ENCODE measurements around the gene PRDM16.
A peak's percentile ranks its signal among the peaks of the same experiment; 100 is the strongest.

The PRDM16 gene

DNA sequence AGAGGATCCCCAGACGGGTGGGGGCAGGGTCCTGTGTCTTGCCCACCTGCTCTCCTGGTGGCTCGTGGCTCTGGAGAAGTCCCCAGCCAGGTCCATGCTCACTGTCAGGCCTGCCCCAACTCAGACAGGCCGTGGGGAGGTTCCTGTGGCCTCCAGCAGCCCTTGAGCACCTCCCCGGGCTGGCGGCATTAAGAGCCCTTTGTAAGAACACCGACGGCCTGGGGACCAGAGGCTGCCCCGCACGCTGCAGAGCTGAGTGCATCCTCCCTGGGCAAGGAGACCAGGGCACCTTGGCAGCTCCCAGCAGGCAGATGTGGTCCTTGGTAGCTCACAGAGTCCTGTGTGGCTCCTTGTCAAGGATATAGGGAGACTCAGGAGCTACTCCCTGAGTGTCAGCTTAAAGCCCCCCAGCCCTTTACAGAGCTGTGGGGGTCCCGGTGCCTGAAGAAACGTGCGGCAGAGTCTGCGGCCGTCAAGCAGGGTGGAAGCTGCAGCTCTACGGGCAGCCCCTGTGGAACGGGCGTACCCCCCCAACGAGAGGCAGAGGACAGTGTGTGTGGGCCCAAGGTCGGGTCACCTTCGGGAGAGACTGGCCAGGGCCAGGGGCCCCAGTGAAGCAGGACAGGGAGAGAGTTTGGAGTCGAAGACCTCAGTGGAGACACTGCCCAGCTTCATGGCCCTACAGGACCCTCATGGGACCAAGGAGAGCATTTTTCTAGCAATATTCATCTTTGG lies 118.6 kb downstream of the PRDM16 start:
- DNase-seq = no peak

- peak; percentile 27 for DNase-seq
These were observed 119.4 kb downstream of the PRDM16 start for GRCh38 chr1:3188150-3188971.

GRCh38 chr1:3190256-3191041 lies 121.4 kb downstream of the PRDM16 start:
- no peak for DNase-seq

DNA sequence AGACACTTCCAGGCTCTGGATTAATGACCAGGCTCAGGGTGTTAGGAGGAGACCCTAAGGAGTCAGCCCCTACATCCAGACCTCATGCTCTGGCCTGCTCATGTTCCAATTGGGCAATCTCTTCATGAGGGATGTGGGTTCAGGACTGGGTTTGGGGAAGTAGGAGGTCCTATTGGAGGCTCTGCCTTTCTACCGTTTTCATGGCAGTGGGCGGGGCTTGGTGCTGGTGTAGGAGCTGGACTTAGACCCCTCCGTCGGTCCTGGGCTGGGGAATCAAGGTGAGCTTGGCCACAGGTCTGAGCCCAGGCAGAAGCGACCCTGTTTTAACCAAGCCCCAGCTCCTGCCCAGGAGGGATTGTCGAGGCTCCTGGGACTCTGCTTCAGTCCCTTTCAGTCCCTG lies 123.4 kb downstream of the PRDM16 start:
- DNase-seq = no peak

GRCh38 chr1:3192825-3193224 lies 123.8 kb downstream of the PRDM16 start:
- peak; percentile 27 for DNase-seq

DNA sequence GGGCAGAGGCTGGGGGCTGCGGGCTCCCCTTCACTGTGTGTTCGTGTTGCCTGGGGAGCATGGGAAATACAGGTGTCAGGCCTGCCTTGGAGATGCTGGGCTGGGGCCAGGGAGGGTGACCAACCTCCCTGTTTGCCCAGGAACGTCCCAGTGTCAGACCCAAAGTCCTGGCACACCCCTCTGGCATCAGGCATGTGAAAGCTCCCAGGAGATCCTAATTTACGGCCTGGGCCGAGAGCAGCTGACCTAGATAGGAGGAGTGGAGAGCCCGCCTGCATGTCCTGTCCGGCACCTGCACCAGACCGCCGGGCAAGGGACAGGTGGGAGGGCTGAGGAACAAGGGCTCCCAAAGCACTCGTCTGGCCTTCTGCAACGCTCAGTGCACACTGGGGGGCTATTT lies 124.8 kb downstream of the PRDM16 start:
- no peak for DNase-seq

DNA sequence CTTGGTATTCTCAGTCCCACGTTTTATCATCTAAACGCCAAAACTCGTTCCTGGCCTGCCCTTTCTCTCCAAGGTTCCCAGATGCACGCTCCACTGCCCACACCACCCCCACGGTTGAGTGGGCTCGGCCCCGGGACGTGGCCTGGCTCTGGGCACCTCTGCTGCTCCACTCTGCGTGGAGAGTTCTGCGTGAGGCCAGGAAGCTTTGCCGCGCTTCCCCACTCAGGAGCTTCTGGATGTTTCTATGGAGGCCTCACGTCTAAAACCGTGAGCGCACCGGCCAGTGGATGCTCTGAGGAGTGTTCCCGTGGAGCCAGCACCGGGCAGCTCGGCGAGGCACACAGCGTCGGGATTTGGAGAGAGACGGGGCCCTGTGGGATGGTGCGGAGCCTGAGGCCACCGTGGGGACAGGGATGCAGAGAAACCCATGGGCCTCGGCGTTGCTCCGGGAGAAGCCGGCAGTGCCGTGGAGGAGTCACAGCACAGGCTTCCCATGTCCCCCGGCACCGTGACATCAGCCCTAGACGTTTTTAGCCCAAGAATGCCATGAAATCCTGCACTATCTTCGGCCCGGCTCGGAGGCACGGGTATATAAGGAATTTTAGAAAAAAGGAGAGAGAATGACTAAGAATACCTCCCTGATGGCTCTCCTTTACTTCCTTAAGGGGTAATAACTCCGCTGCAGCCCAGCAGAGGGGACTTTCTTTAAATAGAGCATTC lies 125.9 kb downstream of the PRDM16 start:
- DNase-seq = peak; percentile 89

- DNase-seq = no peak
These were observed 126.4 kb downstream of the PRDM16 start for GRCh38 chr1:3195480-3195815.

DNA sequence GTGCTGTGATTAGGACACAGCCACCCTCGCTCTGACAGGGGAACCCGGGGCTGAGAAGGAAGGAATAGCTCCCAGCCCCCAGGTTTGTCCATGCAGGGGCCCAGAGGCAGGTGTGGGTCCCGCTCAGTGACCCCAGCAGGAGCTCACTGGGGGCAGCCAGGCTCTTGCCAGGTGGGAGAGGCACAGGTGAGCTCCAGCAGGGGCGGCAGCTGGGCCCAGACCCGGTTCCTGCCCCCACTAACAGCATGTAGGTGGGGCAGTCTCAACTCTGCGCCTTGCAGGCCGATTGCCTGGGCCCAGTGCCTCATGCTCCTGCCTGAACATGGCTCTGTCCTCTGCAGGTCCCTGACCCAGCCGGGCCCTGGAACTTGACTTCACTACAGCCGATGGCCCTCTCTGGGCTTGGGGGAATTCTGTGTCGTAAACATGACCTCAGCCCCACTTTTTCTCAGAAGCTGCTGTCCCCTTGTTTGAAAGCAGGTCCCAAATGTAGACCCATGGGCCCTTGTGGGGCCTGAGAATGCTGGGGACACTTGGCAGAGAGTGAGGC lies 127.0 kb downstream of the PRDM16 start:
- no peak for DNase-seq

- no peak for DNase-seq
These were observed 127.7 kb downstream of the PRDM16 start for GRCh38 chr1:3196577-3197245.

GRCh38 chr1:3197781-3198316 lies 128.8 kb downstream of the PRDM16 start:
- no peak for DNase-seq

- no peak for DNase-seq
These were observed 129.6 kb downstream of the PRDM16 start for GRCh38 chr1:3198371-3199271.

- DNase-seq = no peak
These were observed 135.7 kb downstream of the PRDM16 start for GRCh38 chr1:3204725-3205124.

GRCh38 chr1:3205815-3206214 lies 136.8 kb downstream of the PRDM16 start:
- DNase-seq = no peak

DNA sequence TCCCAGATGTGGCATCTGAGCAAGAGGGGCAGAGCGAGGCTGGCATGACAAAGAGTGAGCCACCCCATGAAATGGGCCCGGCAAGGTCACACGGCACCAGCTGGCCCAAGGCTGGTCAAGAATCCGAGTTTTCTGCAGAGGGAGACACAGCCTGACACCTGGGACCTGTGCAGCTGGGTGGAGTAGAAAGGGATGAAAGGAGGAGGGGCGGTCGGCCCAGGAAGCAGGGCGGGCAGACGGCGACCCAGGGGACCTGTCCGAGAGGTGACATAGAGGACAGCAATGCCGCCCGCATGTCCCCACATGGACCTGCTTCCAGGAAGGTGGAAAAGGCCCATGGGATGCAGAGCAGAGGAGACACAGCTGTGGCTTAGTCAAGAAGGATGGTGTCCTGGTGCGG lies 137.7 kb downstream of the PRDM16 start:
- no peak for DNase-seq

DNA sequence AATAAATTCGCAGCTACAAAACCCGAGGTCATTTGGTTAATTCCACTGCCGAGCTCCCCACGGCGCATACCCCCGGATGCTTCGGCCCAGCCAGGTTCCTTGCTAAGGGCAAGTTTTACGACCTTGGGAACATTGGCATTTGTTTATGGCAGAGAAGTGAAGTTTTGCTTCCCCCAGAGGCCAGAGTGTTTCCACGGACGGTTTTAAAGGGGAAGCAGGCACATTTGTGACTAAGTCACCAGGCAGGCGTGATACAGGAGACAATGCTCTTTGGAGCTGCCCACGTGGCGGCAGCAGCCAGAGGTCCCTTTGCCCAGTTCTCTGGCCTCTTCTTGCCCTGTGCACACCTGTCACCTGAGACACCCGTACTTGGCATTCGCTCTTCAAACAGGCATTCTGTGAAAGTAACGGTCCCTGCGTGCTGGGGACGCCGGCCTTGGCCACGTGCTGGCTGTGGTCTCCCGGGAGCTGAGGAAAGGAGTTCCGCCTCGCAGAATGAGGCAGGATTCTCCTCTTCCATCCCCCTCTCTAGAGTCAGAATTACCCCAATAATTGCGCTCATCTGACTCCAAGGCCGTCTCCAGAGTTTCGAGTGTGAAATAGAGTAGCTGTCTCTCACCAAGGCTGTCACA lies 138.3 kb downstream of the PRDM16 start:
- no peak for DNase-seq

DNA sequence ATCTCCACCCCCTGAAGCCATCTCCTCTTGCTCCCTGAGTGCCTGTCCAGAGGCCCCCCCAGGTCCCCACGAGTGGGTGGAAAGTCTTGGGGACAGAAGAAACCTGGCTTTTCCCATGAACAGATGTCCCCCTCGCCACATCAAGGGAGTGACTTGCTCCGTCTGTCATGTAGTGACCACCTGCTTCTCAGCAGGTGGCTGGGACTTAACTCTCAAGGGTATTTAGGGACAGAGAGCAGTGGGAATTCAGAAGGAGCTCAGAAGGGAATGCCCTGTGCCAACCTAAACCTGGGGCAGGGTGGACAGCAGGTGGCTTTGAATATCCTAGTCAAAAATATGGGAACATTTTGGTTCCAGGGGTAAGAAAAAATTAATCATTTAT lies 139.8 kb downstream of the PRDM16 start:
- DNase-seq = no peak

GRCh38 chr1:3209201-3209600 lies 140.2 kb downstream of the PRDM16 start:
- DNase-seq = no peak

DNA sequence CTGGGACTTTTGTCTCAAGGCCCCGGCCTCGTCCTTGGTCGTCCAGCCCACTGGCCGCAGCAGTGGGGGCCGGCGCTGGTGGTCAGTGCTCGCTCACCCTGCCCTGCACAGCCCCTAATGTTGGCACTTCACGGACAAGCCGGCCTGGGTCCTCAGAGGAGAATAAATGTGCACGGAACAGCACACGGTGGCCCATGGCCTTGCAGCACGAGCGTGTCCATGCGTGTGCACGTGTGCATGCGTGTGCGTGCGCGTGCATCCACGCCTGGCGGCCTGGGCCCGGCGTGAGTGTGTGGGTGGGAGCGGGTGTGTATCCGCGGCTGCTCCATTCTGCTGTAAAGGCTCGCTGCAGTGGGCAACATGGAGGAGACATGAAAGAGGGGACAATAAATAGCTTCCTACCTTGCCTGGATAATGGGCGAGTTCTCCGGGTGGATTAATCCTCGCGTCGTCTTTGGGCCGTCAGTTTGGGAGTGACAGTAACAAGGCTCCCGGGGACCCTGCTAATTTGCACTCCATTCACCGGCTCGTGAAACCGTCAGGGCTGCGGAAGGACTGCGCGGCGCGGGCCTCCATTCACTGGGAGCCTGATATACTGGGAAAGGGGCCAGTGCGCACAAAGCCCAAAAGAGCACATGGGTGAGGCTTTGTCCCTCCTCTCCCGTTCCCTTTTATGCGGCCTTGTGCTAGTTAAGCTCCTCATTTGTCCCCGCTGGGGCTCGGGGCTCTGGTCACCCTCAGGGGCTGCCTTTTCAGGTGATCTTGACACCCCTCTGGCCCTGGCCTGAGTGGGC lies 142.8 kb downstream of the PRDM16 start:
- no peak for DNase-seq

All from fibroblast of skin of back (primary cell).